Heart right ventricle (tissue), 16 donors: ENCODE data around the gene NRTN. TPM values are rescaled to one million over a fixed set of nuclear protein-coding genes. Genes with fewer than 3 reads are reported as not detected.
A peak's percentile ranks its signal among the peaks of the same experiment; 100 is the strongest.

Experiments used
- ATAC-seq, 8 donors: fragments of 200-7000 bp; cut with Tn5 transposase; one replicate each; pipeline ENCODE4 v1.9.1; 2020; ENCODE audit warnings: mild to moderate bottlenecking in 8 of 8, moderate library complexity in 8 of 8, moderate number of reproducible peaks in 1 of 8
- DNase-seq, 2 donors: peaks; one replicate each; pipeline ENCODE4 v3.0.0-alpha.2; 2020
- H3K27ac ChIP-seq, 10 donors: fragments of 200-600 bp; sonication (generic) in 2 of 10; one replicate each; pipeline versions ENCODE4 v1.5.0 to v1.8.0; 2020 to 2022; ENCODE audit warnings: mild to moderate bottlenecking in 3 of 10
- H3K27me3 ChIP-seq, 7 donors: fragments of 200-600 bp; one replicate each; pipeline ENCODE4 v1.8.0; 2021 to 2022; ENCODE audit warnings: mild to moderate bottlenecking in 2 of 7
- H3K36me3 ChIP-seq, 9 donors: fragments of 200-600 bp; sonication (generic) in 1 of 9; one replicate each; pipeline versions ENCODE4 v1.5.0 to v1.8.0; 2020 to 2022; ENCODE audit warnings: mild to moderate bottlenecking in 2 of 9
- H3K4me1 ChIP-seq, 9 donors: fragments of 200-600 bp; sonication (generic) in 1 of 9; one replicate each; pipeline versions ENCODE4 v1.5.0 to v1.8.0; 2020 to 2022; ENCODE audit warnings: mild to moderate bottlenecking in 4 of 9
- H3K4me3 ChIP-seq, 10 donors: fragments of 200-600 bp; sonication (generic) in 2 of 10; one replicate each; pipeline versions ENCODE4 v1.5.0 to v1.8.0; 2020 to 2022; ENCODE audit warnings: mild to moderate bottlenecking in 7 of 10, moderate library complexity in 2 of 10
- H3K9me3 ChIP-seq, 11 donors: fragments of 200-600 bp in 10 of 11; sonication (generic) in 2 of 11; one replicate each; pipeline versions ENCODE4 v1.5.0 to v1.8.0; 2013 to 2022; ENCODE audit warnings: mild to moderate bottlenecking in 2 of 11, control low read depth in 1 of 11, moderate library complexity in 1 of 11
- CTCF ChIP-seq, 9 donors: fragments of 200-600 bp; sonication (generic) in 2 of 9; IDR thresholded peaks; one replicate each; pipeline versions ENCODE4 v1.5.0 to v1.8.0; 2021 to 2022; ENCODE audit warnings: antibody characterized with exemption in 9 of 9, mild to moderate bottlenecking in 5 of 9, moderate library complexity in 1 of 9
- WGBS, 2 donors: extraction: QIAGEN DNeasy Blood & Tissue Kit; methylation state at CpG; one replicate each; pipeline ENCODE4 v1.1.7; 2013; ENCODE audit warnings: inconsistent platforms in 1 of 2; 5-methylcytosine and 5-hydroxymethylcytosine counted together
- intact Hi-C, 10 donors: fragments of 100-400 bp; cut with DNase I; formaldehyde crosslinking; loops; one replicate each; pipeline versions ENCODE4 v1.11.1 to v1.14.2; 2022
- polyA plus RNA-seq, 2 donors: library from polyadenylated mRNA; stranded (reverse); fragments of 200-250 nt; gene quantifications; one replicate each; pipeline ENCODE4 v1.2.3, GENCODE V29; 2013
- total RNA-seq, 10 donors: library from RNA; stranded (reverse); fragmentation: NEBNext Ultra II Directional in 3 of 10; extraction: Animal tissue kit (Norgen Biotek cat#: 25700) in 3 of 10; gene quantifications; one replicate each; pipeline versions ENCODE4 v1.2.1 to v1.2.4, GENCODE V29; 2021 to 2023
- donor health status: Arrhythmogenic right ventricular cardiomyopathy.
- donor health status: ischemic (EF 13 %, LVEDD 7.1; RV severe dilation, severe dysfunction).
- donor health status: healthy with polysubstance abuse.
- donor health status: DM: no; HTN: yes; CAD: no.
- donor health status: DM: no; HTN: no; CAD: no.
- donor health status: ischemic (EF 25% LVEDD 6.9; RV normal size, moderate dysfunction).
- donor health status: ischemic (EF 25% LVEDD 5.7; RV mildly dilated, moderate dysfunction).
- donor health status: healthy.
- donor health status: DM: yes; HTN: yes; CAD: no.
- donor health status: Ischemic cardiomyopathy.
- donor health status: ischemic (EF 35%, LVEDD 5.7; RV mildly dilated, moderate dysfunction).
- donor health status: nonischemic (EF 11% LVEDD 7.7; RV severe dilation, severe dysfunction).
- donor health status: DM: yes; HTN: yes; CAD: no.
- donor health status: PGD.
- donor health status: ischemic (EF 29% LVEDD 5.4; RV normal size, mild dysfunction).
- donor health status: nonischemic (EF 23%, LVEDD 6.1; RV moderate dilation, normal function).

The NRTN gene
- total and polyA plus RNA-seq, 12 donors: 4.5 to 40.4 (median 16.2) TPM

- 77 to 82% methylated on average over 10 of the region's 10 CpGs for WGBS, 2 donors
- Histone ChIP-seq H3K4me3 (no peak overlapping the region), H3K27ac (no peak overlapping the region), H3K36me3 (no peaks in the 10 kb centered on the region), H3K9me3 (no peaks in the 10 kb centered on the region), H3K27me3 (peaks cover 0 to 6% (median 0%) of the 10 kb centered on the region in 7 donors), H3K4me1 (no peaks in the 10 kb centered on the region)
- intact Hi-C loops: no loop called here
- TF ChIP-seq CTCF (IDR thresholded peaks at IDR 0.05): no peak
- no peak for ATAC-seq
- no peak for DNase-seq
Observed at GRCh38 chr19:5818594-5818993, 13.7 kb downstream of the NRTN start.

GRCh38 chr19:5820785-5821184, 15.9 kb downstream of the NRTN start:
- intact Hi-C loops: no loop called here
- Histone ChIP-seq H3K27ac (no peak overlapping the region), H3K9me3 (no peaks in the 10 kb centered on the region), H3K4me1 (no peaks in the 10 kb centered on the region), H3K36me3 (no peaks in the 10 kb centered on the region), H3K4me3 (no peak overlapping the region), H3K27me3 (peaks cover 0 to 6% (median 0%) of the 10 kb centered on the region in 7 donors)
- DNase-seq: no peak
- 65 to 74% methylated on average over 6 of the region's 6 CpGs for WGBS, 2 donors
- no peak for TF ChIP-seq CTCF (IDR thresholded peaks at IDR 0.05)
- peak in 1 of 8 donors; percentile 34 for ATAC-seq

- WGBS, 2 donors: 59 to 61% methylated on average over 8 of the region's 8 CpGs
- ATAC-seq: no peak
- TF ChIP-seq CTCF (IDR thresholded peaks at IDR 0.05): no peak
- intact Hi-C loops: no loop called here
- no peaks in the 10 kb centered on the region for H3K36me3 ChIP-seq
- peaks cover 0 to 6% (median 0%) of the 10 kb centered on the region in 7 donors for H3K27me3 ChIP-seq
- H3K27ac ChIP-seq: no peak overlapping the region
- H3K9me3 ChIP-seq: no peaks in the 10 kb centered on the region
- no peaks in the 10 kb centered on the region for H3K4me1 ChIP-seq
- no peak overlapping the region for H3K4me3 ChIP-seq
- no peak for DNase-seq
Observed at GRCh38 chr19:5821521-5822180, 16.8 kb downstream of the NRTN start.

- no peak for TF ChIP-seq CTCF (IDR thresholded peaks at IDR 0.05)
Observed at GRCh38 chr19:5822181-5822844, 17.4 kb downstream of the NRTN start.

More at GRCh38 chr19:5822181-5822844, 17.4 kb downstream of the NRTN start:
- no peak for ATAC-seq
- Histone ChIP-seq H3K27me3 (peaks cover 0 to 7% (median 1%) of the 10 kb centered on the region in 7 donors), H3K36me3 (no peaks in the 10 kb centered on the region), H3K4me1 (peaks cover 0 to 6% (median 0%) of the 10 kb centered on the region in 9 donors), H3K9me3 (no peaks in the 10 kb centered on the region), H3K4me3 (no peak overlapping the region), H3K27ac (no peak overlapping the region)
- intact Hi-C loops: no loop called here
- 37 to 48% methylated on average over 30 of the region's 30 CpGs for WGBS, 2 donors
- DNase-seq: no peak
